IPS DF 6.9 (cell line): ENCODE results near the gene C2CD2L.
"Not testable (repeated sequence)": the region's sequence is repeated elsewhere in the genome, so short reads cannot be mapped to it uniquely, and the experiment has no call there.

Experiments used
- DNase-seq: peaks from one replicate; pipeline ENCODE4 v3.0.0-alpha.2; 2013; ENCODE audit warnings: low read depth, low spot score
- H3K27ac ChIP-seq: one replicate; pipeline ENCODE4 v1.5.1; 2013; ENCODE audit warnings: low read length, control low read depth
- H3K27me3 ChIP-seq: 2 replicates; pipeline ENCODE4 v1.6.1; 2013; ENCODE audit warnings: mild to moderate bottlenecking, low read length; ENCODE audit not compliant: control insufficient read depth, insufficient read depth
- H3K36me3 ChIP-seq: 2 replicates; pipeline ENCODE4 v1.6.1; 2013; ENCODE audit warnings: low read length; ENCODE audit not compliant: control insufficient read depth, insufficient read depth
- H3K4me1 ChIP-seq: 2 replicates; pipeline ENCODE4 v1.6.1; 2013; ENCODE audit warnings: low read length; ENCODE audit not compliant: control insufficient read depth, insufficient read depth
- H3K4me3 ChIP-seq: 2 replicates; pipeline ENCODE4 v1.5.1; 2013; ENCODE audit warnings: mild to moderate bottlenecking, low read length
- H3K9me3 ChIP-seq: 2 replicates; pipeline ENCODE4 v1.6.1; 2013; ENCODE audit warnings: low read length, inconsistent platforms; ENCODE audit not compliant: control insufficient read depth, insufficient read depth
- WGBS: extraction: QIAGEN DNeasy Blood & Tissue Kit; methylation state at CpG from one replicate; pipeline ENCODE4 v1.1.7; 2013; ENCODE audit warnings: mixed read lengths, missing lambda C conversion rate; ENCODE audit not compliant: insufficient read length, insufficient coverage; 5-methylcytosine and 5-hydroxymethylcytosine counted together

Gene C2CD2L

DNA sequence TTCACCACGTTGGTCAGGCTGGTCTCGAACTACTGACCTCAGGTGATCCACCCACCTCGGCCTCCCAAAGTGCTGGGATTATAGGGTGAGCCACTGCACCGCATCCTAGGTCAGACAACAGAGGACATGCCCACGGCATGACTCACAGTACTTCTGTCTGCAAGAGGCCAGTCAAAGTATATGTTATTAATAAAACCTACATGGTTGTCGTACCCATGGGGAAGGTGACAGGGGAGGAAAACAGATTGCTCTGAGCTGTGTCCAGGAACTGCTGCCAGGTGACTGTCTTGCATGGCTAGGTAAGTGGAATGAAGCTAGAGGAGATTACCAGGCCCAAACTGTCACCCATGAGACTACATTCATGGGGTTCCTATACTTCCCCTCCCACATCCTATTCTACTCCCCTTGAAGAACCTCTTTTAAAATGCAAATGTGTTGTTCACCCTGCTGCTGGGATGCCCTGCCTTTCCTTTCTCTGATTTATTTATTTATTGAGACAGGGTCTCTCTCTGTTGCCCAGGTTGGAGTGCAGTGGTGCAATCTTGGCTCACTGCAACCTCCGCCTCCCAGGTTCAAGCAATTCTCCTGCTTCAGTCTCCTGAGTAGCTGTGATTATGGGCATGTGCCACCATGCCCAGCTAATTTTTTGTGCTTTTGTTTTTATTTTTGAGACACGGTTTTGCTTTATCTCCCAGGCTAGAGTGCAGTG, 59.4 kb downstream of the C2CD2L start:
- no peak overlapping the region for H3K4me3 ChIP-seq
- H3K27ac ChIP-seq: no peak overlapping the region
- H3K9me3 ChIP-seq: no peaks in the 10 kb centered on the region
- no peaks in the 10 kb centered on the region for H3K4me1 ChIP-seq
- no CpG with 5 or more reads among the region's 8 CpGs for WGBS
- no peaks in the 10 kb centered on the region for H3K27me3 ChIP-seq
- no peaks in the 10 kb centered on the region for H3K36me3 ChIP-seq
- DNase-seq: no peak

DNA sequence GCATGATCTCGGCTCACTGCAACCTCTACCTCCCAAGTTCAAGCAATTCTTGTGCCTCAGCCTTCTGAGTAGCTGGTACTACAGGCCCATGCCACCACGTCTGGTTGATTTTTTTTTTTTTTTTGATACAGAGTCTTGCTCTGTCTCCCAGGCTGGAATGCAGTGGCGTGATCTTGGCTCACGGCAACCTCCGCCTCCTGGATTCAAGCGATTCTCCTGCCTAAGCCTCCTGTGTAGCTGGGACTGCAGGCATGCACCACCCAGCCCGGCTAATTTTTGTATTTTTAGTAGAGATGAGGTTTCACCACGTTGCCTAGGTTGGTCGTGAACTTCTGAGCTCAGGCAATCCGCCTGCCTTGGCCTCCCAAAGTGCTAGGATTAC, 59.9 kb downstream of the C2CD2L start:
- no CpG with 5 or more reads among the region's 10 CpGs for WGBS
- not testable (repeated sequence) for H3K9me3 ChIP-seq, H3K4me3 ChIP-seq, H3K36me3 ChIP-seq, DNase-seq, H3K27ac ChIP-seq, H3K4me1 ChIP-seq, H3K27me3 ChIP-seq

DNA sequence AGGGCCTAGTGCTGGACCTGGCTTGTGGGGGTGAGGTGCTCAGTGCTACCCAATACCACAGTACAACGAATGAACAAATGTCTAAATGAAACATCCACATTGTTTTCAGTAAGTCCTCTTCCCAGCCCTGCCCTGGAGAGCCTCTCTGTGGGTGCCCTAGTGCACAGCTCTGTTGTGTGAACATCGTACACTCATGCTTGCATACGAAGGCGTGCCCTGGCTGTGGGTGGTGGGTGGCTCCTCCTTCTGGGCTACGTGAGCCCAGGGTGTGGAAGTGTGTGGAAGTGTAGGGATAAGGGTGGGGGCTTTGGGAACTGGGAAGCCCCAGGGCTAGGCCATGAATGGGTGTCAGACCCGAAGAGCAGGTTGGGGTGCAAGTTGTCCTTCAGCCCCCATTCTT, 60.8 kb downstream of the C2CD2L start:
- H3K27ac ChIP-seq: no peak overlapping the region
- no CpG with 5 or more reads among the region's 6 CpGs for WGBS
- no peaks in the 10 kb centered on the region for H3K27me3 ChIP-seq
- no peaks in the 10 kb centered on the region for H3K36me3 ChIP-seq
- H3K4me3 ChIP-seq: no peak overlapping the region
- DNase-seq: no peak
- H3K9me3 ChIP-seq: no peaks in the 10 kb centered on the region
- no peaks in the 10 kb centered on the region for H3K4me1 ChIP-seq
